ENCODE data around the gene DHX8.

The DHX8 gene

DNA sequence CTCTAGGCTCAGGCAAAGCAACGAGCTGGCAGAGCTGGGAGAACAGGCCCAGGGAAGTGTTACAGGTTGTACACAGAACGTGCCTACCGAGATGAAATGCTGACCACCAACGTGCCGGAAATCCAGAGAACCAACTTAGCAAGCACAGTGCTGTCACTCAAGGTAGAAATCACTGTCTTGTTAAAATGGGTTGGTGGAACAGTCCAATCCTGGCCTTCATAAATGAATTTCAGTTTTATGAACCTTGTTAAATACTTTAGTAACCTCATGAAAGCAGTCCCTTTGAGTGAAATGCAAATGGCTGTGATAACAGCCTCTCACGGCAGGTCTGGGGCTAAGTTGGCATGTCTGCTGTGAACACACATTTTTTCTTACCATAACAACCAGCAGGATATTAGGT lies 33.4 kb downstream of the DHX8 start:
- Histone ChIP-seq H3K4me1 (ENCODE audit: insufficient read depth, low read length, poor library complexity, severe bottlenecking) (no peaks in the 10 kb centered on the region), H3K9me3 (ENCODE audit: insufficient read depth, low read depth, low read length) (no peaks in the 10 kb centered on the region), H3K27me3 (ENCODE audit: insufficient read depth, low read length, poor library complexity, severe bottlenecking) (no peaks in the 10 kb centered on the region), H4K20me1 (ENCODE audit: insufficient read depth, low read length, poor library complexity, severe bottlenecking) (no peaks in the 10 kb centered on the region), H3K9me2 (replicated peaks; ENCODE audit: low read depth, low read length) (no peaks in the 10 kb centered on the region), H3F3A (ENCODE audit: low read depth) (no peaks in the 10 kb centered on the region), H3K4me3 (ENCODE audit: low read length, poor library complexity, severe bottlenecking) (no peak overlapping the region), H3K79me2 (ENCODE audit: insufficient read depth, low read length) (no peaks in the 10 kb centered on the region), H3K4me2 (ENCODE audit: low read depth, low read length, poor library complexity, severe bottlenecking) (no peak overlapping the region), H2AFZ (ENCODE audit: low read length) (no peak overlapping the region), H3K9ac (ENCODE audit: low read depth, low read length, poor library complexity, severe bottlenecking) (no peak overlapping the region), H3K36me3 (ENCODE audit: insufficient read depth, low read length) (peaks cover 91% of the 10 kb centered on the region)
- no peak for TF ChIP-seq CTCF (conservative IDR thresholded peaks at IDR 0.05; ENCODE audit: low read length)
- TF ChIP-seq EZH2phosphoT487 (IDR thresholded peaks at IDR 0.05; ENCODE audit: borderline replicate concordance) = no peak

GRCh38 chr17:43517615-43518386 lies 34.0 kb downstream of the DHX8 start:
- Histone ChIP-seq H3K9ac (ENCODE audit: low read depth, low read length, poor library complexity, severe bottlenecking) (no peak overlapping the region), H2AFZ (ENCODE audit: low read length) (no peak overlapping the region), H3K36me3 (ENCODE audit: insufficient read depth, low read length) (peaks cover 87% of the 10 kb centered on the region), H3F3A (ENCODE audit: low read depth) (no peaks in the 10 kb centered on the region), H4K20me1 (ENCODE audit: insufficient read depth, low read length, poor library complexity, severe bottlenecking) (no peaks in the 10 kb centered on the region), H3K4me2 (ENCODE audit: low read depth, low read length, poor library complexity, severe bottlenecking) (no peak overlapping the region), H3K4me1 (ENCODE audit: insufficient read depth, low read length, poor library complexity, severe bottlenecking) (no peaks in the 10 kb centered on the region), H3K9me3 (ENCODE audit: insufficient read depth, low read depth, low read length) (no peaks in the 10 kb centered on the region), H3K79me2 (ENCODE audit: insufficient read depth, low read length) (no peaks in the 10 kb centered on the region), H3K4me3 (ENCODE audit: low read length, poor library complexity, severe bottlenecking) (no peak overlapping the region), H3K27me3 (ENCODE audit: insufficient read depth, low read length, poor library complexity, severe bottlenecking) (no peaks in the 10 kb centered on the region), H3K9me2 (replicated peaks; ENCODE audit: low read depth, low read length) (no peaks in the 10 kb centered on the region)
- no peak for TF ChIP-seq EZH2phosphoT487 (IDR thresholded peaks at IDR 0.05; ENCODE audit: borderline replicate concordance)
- TF ChIP-seq CTCF (conservative IDR thresholded peaks at IDR 0.05; ENCODE audit: low read length) = no peak

GRCh38 chr17:43521389-43521788 lies 37.6 kb downstream of the DHX8 start:
- Histone ChIP-seq H3K4me1 (ENCODE audit: insufficient read depth, low read length, poor library complexity, severe bottlenecking) (no peaks in the 10 kb centered on the region), H4K20me1 (ENCODE audit: insufficient read depth, low read length, poor library complexity, severe bottlenecking) (no peaks in the 10 kb centered on the region), H2AFZ (ENCODE audit: low read length) (no peak overlapping the region), H3K79me2 (ENCODE audit: insufficient read depth, low read length) (no peaks in the 10 kb centered on the region), H3K27me3 (ENCODE audit: insufficient read depth, low read length, poor library complexity, severe bottlenecking) (no peaks in the 10 kb centered on the region), H3K9me2 (replicated peaks; ENCODE audit: low read depth, low read length) (no peaks in the 10 kb centered on the region), H3K4me3 (ENCODE audit: low read length, poor library complexity, severe bottlenecking) (no peak overlapping the region), H3K36me3 (ENCODE audit: insufficient read depth, low read length) (peaks cover 92% of the 10 kb centered on the region), H3K9me3 (ENCODE audit: insufficient read depth, low read depth, low read length) (no peaks in the 10 kb centered on the region), H3K9ac (ENCODE audit: low read depth, low read length, poor library complexity, severe bottlenecking) (no peak overlapping the region), H3K4me2 (ENCODE audit: low read depth, low read length, poor library complexity, severe bottlenecking) (no peak overlapping the region), H3F3A (ENCODE audit: low read depth) (no peaks in the 10 kb centered on the region)
- TF ChIP-seq CTCF (conservative IDR thresholded peaks at IDR 0.05; ENCODE audit: low read length) (no peak), EZH2phosphoT487 (IDR thresholded peaks at IDR 0.05; ENCODE audit: borderline replicate concordance) (no peak)

Data from Loucy (cell line).